Fibroblast of skin of back (primary cell): Measurements from ENCODE around the gene FARSA.
"Not testable (repeated sequence)": the region's sequence is repeated elsewhere in the genome, so short reads cannot be mapped to it uniquely, and the experiment has no call there.

Experiments used
- DNase-seq: peaks from one replicate; pipeline ENCODE4 v3.0.0-alpha.2; 2013

FARSA gene

DNA sequence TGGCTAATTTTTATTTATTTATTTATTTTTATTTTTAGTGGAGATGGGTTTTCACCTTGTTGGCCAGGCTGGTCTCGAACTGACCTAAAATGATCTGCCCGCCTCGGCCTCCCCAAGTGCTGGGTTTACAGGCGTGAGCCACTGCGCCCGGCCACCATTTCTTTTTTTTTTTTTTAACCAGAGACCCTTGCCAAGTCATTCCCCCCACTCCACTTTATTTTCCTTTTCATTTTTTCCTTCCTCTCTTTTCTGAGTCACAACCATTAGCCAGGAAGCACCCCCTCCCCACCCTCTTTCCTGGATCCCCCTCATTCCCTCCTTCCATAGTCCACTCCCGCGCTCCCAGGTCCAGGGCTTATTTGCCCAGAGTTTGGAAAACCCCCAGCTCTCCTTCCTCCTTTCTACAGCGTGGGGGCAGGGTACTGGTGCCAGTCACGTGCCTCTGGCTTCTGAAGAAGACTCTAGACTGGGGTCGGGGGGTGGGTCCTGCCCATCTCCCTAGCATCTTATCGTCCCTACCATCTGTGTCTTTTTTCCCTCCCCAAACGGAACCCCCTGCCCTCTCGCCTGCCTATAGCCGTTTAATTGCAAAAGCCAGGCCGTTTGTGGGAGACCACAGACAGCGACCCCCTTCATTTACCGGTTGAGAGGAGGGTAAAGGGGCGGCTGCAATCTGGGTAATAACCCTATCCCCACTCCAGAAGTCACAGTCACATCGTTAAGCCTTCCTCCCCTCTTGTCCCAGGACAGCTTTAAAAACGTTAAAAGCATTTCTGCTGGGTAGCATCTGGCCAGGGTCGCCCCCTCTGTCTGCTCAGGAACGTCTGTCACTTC lies 3.8 kb upstream of the FARSA start:
- DNase-seq = peak; percentile 40

DNA sequence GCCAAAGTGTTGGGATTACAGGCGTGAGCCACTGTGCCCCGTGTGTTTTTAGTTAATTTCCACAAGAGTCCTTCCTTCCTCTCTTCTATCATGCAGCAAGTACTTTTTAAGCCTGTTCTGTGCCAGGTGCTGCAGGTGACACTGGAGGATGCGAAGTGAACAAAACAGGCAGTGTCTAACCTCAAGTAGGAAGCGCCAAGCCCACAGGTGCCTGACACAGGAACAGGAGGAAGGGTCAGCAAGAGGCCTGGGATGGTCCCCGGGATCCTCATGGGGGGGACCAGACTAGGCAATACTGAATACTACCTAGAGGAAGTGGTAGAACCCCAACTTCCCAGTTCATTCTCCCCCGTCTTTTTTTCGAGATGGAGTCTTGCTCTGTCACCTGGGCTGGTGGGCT lies 3.1 kb upstream of the FARSA start:
- DNase-seq = no peak

DNA sequence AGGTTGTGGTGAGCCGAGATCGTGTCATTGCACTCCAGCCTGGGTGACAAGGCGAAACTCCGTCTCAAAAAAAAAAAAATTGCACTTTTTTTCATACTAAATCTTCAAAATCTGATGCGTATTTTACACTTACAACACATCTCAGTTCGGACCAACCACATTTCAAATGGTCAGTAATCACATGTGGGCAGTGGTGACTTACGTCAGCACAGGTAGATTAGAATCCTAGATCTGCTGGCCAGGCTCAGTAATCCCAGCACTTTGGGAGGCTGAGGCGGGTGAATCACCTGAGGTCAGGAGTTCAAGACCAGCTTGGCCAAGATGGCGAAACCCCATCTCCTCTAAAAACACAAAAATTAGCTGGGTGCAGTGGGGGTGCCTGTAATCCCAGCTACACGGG lies 1.6 kb upstream of the FARSA start:
- no peak for DNase-seq

DNA sequence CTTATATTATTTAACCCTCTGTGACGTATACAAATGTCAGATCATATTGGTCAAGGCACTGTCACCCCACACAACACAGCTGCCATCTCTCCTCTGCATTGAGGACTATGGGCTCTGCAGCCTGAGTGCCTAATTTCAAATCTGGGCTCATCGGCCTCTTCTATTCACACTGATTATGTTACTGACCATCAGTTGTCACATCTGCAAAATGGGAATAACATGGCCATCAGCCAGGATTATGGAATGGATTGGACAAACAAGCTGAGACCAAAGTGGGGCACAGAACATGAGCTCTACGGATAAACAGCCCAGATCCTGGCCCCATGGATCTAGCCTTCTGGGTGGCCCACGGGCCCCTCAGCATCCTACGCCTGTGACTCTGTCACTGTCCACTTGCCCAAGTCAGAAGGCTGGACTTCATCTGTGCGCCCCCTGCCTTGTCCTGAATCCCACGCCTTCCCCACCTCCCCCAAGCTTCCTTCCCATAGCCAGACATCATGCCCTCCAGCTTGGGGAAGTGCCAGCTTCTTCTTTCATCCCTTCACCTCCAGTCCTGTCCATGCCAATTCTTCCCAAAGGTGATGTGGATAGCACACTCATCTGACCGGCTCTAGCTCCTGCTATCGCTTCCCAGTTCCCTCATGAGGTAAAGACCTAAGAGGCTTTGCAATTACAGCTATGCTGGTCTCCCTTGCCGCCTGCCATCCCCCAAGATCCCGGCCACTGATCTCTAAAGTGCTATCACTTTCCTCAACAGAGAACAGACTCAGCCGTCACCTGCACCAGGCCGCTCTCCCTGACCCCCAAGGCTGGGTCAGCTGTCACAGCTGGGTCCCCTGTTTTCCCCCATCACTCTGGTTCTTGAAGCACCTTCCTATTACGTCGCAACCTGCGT lies 872 bp downstream of the FARSA start:
- DNase-seq = no peak

DNA sequence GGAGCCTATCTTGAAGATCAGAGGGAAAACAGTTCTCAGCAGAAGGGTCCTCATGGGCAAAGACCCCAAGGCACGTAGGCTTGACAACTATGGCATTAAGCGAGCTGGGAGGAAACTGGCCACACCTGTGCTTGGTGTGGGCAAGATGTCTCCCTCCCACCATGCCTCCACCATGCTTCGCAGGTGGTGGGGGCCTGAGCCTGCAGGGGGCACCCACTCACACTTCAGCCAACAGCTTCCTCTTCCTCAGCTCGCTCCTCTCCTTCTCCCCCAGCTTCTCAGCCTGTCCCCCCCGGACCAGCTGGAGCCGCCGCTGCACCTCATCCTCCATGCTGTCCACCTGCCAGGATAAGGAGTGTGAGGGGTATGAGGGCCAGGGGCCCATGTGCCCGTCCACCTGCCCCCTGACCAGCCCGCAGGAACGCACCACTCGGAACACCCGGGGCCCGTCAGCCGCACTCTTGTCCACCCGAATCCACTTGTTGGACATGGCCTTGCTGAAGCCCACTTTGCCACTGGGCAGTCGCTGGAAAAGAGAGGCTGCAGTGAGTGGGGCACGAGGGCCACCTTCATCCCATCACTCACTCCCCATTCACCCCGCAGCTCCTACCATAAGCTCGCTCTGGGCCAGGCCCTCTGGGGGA lies 3.4 kb downstream of the FARSA start:
- DNase-seq = no peak

DNA sequence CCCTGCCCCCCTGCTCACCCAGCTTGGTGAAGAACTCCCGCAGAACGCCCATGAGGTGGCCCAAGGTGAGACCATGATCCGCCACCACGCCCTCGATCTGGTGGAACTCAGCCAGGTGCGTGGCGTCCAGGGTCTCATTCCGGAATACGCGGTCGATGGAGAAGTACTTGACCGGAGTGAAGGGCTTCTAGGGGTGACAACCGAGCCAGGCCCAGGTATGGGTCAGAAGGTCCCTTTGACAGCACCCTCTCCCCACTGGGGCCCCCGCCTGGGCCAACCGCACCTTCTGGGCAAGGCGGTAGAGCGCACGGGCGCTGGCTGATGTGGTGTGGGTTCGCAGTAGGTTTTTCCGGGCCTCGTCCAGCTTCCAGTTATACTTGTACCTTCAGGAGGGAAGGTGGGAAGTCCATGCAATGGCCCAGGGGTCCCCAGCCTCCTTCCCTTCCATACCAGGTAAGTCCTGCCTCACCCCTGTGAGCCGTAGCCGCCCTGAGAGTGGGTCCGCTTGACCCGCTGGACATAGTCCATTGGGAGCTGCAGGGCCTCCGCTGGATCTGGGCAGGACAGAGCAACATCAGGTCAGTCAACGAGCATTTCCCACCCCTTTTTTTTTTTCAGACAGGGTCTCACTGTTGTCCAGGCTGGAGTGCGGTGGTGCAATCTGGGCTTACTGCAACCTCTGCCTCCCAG lies 8.7 kb downstream of the FARSA start:
- DNase-seq = no peak

DNA sequence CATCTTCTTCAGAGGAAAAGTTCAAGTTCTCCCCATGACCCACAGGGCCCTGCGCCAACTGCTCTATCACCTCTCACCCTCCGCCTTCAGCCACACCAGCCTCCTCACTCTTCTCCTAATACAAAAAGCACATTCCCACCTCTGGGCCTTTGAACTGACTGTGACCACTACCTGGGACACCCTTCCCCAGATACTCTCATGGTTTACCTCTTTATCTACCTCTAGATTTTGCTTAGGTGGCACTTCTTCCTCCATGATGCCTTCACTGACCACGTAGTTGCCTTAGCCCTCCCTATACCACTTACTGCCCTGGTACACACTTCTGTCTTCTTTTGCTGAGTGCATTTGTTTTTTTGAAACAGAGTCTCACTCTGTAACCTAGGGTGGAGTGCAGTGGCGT lies 10.6 kb downstream of the FARSA start:
- DNase-seq = no peak

DNA sequence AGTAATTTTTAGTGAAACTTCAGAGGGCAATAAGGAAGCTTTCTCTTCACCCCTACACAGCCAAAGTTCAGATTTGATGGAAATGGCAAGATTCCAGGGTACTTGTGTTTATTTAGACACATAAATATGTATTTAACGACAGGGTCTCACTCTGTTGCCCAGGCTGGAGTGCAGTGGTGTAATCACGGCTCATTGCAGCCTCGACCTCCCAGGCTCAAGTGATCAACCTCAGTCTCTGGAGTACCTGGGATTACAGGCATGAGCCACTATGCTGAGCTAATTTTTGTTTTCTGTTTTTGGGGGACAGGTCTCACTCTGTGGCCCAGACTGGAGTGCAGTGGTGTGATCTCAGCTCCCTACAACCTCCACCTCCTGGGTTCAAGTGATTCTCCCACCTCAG lies 12.5 kb downstream of the FARSA start:
- DNase-seq = no peak

DNA sequence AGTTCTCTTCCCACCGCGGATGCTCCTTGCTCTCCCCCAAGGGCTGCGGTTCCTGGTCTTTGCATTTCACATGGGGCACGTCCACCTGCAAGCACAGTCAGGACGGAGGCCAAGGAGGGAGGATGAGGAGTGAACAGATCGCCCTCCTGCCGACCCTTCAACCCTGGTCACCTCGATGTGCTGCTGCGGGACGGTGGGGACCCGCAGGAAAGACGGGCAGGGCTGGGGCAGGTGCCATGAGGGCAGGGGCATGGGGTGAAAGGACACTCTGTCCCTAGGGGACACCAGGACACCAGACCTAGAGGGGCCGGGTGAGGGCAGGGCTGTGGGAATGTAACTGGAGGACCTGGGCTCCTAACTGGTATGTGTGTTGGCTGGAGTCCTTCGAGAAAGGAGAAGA lies 15.3 kb downstream of the FARSA start:
- no peak for DNase-seq

DNA sequence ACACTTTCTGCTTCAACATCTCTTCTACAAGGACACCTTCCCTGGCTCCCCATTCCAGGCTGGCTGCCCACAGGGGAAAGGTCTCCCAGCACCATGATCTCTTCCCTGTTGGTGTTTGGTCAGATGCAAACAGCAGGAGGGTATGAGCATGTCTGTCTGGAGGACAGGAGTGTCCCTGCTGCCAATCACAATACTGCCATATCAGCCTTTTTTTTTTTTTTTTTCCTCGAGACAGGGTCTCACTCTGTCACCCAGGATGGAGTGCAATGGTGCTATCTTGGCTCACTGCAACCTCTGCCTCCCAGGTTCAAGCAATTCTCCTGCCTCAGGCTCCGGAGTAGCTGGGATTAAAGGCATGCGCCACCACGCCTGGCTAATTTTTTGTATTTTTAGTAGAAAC lies 17.7 kb downstream of the FARSA start:
- not testable (repeated sequence) for DNase-seq

DNA sequence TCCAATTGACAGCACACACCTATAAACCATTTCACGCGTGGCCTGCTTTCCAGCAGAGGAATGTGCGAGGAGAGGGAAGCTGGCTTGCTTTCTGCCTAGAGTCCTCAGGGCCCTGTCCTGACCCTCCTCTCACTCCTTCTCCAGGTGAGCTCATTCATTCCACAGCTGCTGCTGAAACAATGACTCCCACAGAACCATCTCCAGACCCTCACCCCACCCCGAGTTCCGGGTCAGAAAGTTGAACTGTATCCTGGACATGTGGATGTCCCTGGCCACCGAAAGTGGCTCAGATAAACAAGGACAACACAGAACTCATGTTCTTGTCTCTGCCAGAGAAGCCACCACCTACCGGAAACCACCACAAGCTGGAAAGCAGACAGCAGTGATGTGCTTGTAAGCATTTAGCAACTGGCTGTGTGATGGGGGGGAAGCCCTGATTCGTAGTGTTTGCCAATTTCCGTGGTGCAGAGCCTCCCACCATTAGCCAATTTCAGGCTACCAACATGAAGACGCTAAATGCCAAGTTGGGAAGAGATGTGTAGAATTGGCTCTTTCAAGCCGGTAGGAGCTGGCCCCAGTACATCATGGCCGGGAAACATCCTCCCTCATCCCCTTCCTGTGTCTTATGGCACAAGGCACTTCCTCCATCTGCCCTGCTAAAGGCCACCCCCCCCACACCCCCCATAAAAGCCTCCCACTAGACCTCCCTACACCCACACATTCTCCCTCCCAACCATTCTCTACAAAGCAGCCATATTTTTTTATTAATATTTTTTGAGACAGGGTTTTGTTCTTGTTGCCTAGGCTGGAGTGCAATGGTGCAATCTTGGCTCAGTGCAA lies 19.4 kb downstream of the FARSA start:
- DNase-seq = peak; percentile 12

DNA sequence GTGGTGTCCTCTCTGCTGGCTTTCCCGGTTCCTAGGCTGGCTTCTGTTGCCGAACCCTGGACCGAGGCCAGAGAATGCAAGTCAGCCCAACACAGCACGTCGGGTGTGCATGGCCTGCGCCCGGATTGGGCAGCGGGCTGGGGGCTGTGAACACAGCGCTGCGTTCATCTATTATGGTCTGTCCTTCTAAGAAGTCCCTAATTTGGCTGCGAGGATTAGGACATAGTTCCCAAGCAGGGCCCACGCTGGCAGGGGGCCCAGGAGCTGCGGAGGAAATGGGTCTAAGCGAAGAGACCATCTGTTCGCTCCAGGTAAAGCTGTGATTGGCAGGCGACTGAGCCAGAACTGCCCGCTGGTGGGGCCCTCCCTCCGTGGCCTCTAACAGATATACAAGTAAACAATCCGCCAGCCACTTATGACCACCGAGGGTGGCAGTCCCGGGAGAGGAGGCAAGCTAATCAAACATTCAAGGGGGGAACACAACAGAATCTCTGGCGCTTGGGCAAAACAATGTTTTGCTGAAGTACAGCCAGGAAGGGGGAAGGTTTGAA lies 20.4 kb downstream of the FARSA start:
- DNase-seq = peak; percentile 44

DNA sequence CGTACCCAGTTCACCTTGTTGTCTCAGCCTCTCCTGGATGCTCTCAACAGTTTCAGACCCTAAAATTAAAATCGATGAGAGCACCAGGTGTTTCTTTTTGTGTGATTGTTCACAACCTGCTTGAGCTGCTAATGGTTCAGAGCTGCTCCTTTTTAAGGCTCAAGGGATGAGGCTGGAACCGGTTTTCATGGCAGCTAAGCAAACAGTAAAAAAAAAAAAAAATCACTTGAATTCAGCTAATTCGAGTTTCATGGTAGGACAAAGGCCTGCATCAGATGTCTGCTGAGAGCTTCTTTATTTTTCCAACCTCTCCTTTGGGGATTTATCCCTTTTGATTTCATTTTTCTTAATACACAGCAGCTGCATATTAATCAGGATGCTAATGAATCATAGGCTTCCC lies 20.9 kb downstream of the FARSA start:
- no peak for DNase-seq

DNA sequence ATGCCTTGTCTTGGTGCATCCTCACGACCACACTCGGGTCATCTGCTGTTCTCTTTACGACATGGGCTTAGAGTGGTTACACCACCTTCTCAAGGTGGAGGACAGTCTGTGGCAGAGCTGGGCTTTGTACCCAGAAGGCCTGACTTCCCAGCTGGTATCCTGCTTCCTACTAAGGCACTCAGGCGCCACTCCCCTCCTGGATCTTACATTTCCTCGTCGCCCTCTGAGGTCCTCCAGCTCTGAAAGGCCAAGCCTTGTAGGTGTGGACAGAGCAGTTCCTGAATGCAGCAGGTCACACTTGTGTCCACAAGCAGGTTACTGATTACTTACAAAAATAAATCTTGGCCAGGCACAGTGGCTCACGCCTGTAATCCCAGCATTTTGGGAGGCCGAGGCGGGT lies 26.3 kb downstream of the FARSA start:
- DNase-seq = no peak

DNA sequence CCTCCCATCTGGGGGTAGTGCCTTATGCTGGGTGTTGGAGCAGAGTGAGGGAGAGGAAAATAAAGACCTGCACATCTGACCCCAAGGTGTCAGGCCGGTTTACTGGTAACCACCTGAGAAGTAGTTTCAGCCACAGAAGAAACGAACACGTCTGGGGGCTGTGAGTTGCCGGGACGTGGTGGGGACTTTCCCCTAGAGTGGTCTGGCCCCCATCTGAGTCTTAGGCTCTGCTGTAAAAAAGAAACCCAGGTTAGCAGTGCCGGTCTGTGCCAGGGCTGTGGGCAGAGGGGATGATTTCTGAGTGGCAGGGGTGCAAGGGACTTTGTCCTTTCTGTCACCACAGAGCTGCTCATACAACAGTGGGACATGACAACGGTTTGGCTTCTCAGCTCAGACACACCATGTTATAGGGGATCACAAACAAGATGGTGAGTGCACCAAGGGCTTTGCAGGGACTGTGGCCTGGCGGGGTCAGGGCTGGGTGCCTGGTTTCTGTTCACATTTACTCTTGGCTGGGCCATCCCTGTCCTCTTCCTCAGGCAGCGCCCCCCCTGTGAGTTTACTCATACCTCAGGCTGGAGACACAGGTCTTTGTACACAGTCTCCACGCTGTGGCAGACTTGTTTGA lies 33.5 kb downstream of the FARSA start:
- DNase-seq = no peak

DNA sequence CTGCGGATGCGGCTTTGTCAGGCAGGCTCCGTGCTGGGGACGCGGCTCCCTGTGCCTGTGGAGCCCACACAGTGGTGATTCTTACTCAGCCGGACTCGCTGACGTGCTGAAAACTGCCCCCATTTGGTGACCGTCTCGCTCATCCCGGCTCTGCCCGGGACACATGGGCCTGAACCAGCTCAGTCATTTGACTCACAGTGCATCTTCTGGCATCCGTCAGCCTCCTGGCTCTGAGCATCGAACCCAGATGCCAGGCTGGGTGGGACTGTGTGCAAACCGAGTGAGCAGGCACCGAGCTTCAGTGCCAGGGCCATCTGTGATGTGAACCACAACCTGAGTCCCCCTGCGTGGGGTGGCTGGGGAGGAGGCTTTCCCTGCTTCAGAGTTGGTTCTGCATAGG lies 37.1 kb downstream of the FARSA start:
- no peak for DNase-seq

DNA sequence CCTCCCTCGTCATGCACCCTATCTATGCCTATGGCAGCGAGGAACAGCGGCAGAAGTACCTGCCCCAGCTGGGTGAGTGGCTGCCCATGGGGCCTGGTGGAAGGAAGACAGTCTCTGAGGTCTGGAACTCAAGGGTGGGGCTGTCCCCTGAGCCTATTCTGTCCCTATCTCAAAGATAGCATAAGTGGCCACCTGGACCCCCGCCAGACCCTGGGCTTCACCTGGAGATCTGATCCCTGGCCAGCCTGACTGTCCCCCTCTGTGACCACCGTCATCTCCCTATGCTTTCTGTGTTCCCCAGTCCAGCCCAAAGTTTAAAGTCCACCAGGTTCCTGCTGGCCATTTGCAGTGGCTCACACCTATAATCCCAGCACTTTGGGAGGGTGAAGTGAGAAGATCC lies 39.9 kb downstream of the FARSA start:
- no peak for DNase-seq

DNA sequence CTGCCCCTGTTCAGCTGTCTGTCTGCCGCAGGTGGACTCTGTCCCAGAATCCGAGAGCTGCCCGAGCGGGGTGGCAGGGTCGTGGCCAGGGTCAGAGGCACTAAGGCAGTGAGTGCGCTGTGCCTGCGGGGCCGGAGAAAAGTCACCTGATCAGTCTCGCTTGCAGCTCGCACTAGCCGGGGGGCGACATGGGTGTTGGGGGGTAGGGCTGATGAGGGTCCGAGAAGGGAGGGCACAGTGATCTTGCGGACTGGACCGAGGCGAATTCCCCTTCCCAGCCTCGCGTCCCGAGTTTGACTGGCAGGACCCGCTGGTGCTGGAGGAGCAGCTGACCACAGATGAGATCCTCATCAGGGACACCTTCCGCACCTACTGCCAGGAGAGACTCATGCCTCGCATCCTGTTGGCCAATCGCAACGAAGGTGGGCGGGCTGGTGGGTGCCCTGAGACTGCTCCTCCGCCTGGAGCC lies 41.9 kb downstream of the FARSA start:
- no peak for DNase-seq

DNA sequence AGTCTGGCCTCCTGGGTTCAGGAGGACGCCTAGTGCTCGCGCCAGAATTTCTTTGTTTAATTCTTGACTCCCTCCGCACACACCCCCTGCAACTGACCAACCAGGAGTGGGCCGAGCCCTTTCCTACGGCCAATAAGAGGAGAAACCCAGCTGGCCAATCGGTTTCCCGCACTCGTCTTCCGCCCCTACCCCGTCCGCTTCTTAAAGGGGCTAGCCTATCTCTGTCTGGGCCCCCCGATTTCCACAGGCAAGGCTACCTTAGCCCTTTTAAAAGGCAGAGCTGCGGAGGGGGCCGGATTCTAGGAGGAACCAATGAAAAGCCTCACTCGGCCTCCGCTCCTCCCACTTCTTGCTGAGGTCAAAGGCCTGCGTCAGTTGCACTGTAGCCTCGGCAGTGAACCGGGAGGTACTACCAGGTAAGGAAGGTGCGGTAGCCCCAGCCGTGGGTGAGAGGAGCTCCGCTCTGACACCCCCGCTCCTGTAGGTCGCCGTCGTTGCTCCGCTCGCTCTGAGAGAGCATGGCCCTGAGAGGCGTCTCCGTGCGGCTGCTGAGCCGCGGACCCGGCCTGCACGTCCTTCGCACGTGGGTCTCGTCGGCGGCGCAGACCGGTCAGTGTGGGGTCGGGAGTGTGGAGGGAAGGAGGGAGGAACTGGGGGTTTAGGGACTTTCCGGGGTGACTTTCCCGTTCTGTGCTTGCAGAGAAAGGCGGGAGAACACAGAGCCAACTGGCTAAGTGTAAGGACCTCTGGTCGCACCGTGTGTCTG lies 42.5 kb downstream of the FARSA start, which contains the start of gene GCDH:
TSS of gene GCDH (plus strand) at position 374 of the 766 bp plus-strand sequence. CDS start at position 519, 145 bp downstream.
- DNase-seq = peak; percentile 99

DNA sequence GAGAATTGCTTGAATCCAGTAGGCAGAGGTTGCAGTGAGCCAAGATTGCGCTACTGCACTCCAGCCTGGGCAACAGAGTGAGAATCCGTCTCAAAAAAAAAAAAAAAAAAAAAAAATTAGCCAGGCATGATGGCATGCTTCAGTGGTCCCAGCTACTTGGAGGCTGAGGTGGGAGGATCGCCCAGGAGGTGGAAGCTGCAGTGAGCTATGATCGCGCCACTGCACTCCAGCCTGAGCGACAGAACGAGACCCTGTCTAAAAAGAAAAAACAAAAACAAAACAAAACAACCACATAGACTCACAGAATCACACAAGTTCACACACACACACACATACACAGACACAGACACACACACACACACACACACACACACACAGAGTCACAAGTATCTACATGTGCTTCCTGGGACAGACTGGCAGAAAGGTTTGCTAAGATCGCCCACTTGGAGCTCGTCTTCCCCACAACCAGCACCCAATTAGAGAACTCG lies 43.2 kb downstream of the FARSA start:
- not testable (repeated sequence) for DNase-seq
